Panc1 (cell line): ENCODE results near the gene OASL.

Experiments used
- CTCF ChIP-seq: fragments of 450-650 bp; IDR thresholded peaks from 2 replicates; pipeline ENCODE4 v1.5.1; 2017; ENCODE audit warnings: mild to moderate bottlenecking
- POLR2AphosphoS5 ChIP-seq: IDR thresholded peaks from 2 replicates; pipeline ENCODE4 v1.6.1; 2012; ENCODE audit warnings: mild to moderate bottlenecking, low read depth, low read length, moderate library complexity
- TF ChIP-seq, protein P1 (sequence below), 2 experiments: IDR thresholded peaks; 2 replicates each; pipeline ENCODE4 v1.6.1; 2011 to 2012; ENCODE audit warnings: low read depth in 2 of 2, control low read depth in 1 of 2, low read length in 1 of 2, mild to moderate bottlenecking in 1 of 2, moderate library complexity in 1 of 2; ENCODE audit not compliant: insufficient read depth in 1 of 2

DNA sequence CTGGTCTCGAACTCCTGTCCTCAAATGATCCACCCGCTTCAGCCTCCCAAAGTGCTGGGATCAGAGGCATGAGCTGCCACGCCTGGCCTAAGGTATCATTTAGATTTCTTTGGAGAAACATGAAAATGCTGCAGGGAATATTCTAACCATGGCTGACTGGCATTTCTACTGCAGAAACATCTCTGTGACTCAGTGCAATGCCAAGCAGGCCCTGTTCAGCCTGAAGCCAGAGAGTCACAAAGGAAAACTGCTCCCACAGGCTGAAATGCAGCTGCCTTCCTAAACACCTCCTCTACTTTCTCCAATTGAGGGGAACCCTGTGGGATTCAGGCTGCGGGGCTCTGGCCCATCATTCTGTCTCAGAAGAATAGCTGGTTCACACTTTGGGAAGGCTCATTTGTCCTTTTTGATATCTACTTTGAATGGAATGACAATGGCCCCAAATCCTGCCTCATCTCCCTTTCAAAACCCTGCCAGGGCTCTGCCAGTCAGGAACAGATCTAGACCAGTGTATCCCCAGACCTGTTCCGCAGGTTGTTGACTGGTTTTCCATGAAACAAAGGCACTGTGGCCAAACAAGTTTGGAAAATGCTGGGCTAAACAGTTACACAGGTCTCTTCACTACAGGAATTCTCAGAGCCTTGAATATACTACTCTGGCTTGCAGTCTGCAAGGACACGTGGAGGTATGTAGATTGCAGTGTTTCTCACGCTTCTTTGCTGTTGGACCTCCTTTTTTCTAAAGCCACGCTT is 30.5 kb downstream of the OASL start:
- TF ChIP-seq CTCF (no peak), POLR2AphosphoS5 (no peak)
- TF ChIP-seq, protein P1, sequence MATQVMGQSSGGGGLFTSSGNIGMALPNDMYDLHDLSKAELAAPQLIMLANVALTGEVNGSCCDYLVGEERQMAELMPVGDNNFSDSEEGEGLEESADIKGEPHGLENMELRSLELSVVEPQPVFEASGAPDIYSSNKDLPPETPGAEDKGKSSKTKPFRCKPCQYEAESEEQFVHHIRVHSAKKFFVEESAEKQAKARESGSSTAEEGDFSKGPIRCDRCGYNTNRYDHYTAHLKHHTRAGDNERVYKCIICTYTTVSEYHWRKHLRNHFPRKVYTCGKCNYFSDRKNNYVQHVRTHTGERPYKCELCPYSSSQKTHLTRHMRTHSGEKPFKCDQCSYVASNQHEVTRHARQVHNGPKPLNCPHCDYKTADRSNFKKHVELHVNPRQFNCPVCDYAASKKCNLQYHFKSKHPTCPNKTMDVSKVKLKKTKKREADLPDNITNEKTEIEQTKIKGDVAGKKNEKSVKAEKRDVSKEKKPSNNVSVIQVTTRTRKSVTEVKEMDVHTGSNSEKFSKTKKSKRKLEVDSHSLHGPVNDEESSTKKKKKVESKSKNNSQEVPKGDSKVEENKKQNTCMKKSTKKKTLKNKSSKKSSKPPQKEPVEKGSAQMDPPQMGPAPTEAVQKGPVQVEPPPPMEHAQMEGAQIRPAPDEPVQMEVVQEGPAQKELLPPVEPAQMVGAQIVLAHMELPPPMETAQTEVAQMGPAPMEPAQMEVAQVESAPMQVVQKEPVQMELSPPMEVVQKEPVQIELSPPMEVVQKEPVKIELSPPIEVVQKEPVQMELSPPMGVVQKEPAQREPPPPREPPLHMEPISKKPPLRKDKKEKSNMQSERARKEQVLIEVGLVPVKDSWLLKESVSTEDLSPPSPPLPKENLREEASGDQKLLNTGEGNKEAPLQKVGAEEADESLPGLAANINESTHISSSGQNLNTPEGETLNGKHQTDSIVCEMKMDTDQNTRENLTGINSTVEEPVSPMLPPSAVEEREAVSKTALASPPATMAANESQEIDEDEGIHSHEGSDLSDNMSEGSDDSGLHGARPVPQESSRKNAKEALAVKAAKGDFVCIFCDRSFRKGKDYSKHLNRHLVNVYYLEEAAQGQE (IDR thresholded peaks at IDR 0.05; ENCODE audit: insufficient read depth in 1 of 2, low read depth in 2 of 2, low read length in 1 of 2) = no peak
